Activated T-cell treated with anti-CD3 and anti-CD28 coated beads, Interleukin-2, amount 50 U/mL, for 48 hours (primary cell): Measurements from ENCODE around the gene PITRM1.

Experiments used
- DNase-seq, 2 experiments: peaks; one replicate each; pipeline ENCODE4 v3.0.0-alpha.2; 2020

PITRM1 gene

GRCh38 chr10:3100093-3100792, 72.3 kb downstream of the PITRM1 start:
- DNase-seq, result no peak

GRCh38 chr10:3099291-3100092, 73.1 kb downstream of the PITRM1 start:
- no peak for DNase-seq

GRCh38 chr10:3098689-3099088, 73.9 kb downstream of the PITRM1 start:
- no peak for DNase-seq

GRCh38 chr10:3097160-3097559, 75.4 kb downstream of the PITRM1 start:
- no peak for DNase-seq

- no peak for DNase-seq
These were observed 76.4 kb downstream of the PITRM1 start for GRCh38 chr10:3096149-3096548.

GRCh38 chr10:3095373-3096139, 77.0 kb downstream of the PITRM1 start:
- peak; percentile 46 to 65 for DNase-seq

- DNase-seq, result no peak
These were observed 78.0 kb downstream of the PITRM1 start for GRCh38 chr10:3094609-3095036.

GRCh38 chr10:3093996-3094395, 78.6 kb downstream of the PITRM1 start:
- no peak for DNase-seq

- no peak for DNase-seq
These were observed 80.7 kb downstream of the PITRM1 start for GRCh38 chr10:3091921-3092320.

GRCh38 chr10:3090914-3091787, 81.4 kb downstream of the PITRM1 start:
- peak; percentile 57 to 60 for DNase-seq

GRCh38 chr10:3090388-3090787, 82.2 kb downstream of the PITRM1 start:
- DNase-seq, result no peak
